GM12872 (cell line): ENCODE results near the gene FRMD8.

Experiments
- TF ChIP-seq, protein P1 (sequence below): IDR thresholded peaks from 3 replicates; pipeline ENCODE4 v1.5.1; 2011; ENCODE audit warnings: low read depth, mild to moderate bottlenecking, low read length, moderate library complexity; ENCODE audit not compliant: insufficient read depth

The FRMD8 gene

DNA sequence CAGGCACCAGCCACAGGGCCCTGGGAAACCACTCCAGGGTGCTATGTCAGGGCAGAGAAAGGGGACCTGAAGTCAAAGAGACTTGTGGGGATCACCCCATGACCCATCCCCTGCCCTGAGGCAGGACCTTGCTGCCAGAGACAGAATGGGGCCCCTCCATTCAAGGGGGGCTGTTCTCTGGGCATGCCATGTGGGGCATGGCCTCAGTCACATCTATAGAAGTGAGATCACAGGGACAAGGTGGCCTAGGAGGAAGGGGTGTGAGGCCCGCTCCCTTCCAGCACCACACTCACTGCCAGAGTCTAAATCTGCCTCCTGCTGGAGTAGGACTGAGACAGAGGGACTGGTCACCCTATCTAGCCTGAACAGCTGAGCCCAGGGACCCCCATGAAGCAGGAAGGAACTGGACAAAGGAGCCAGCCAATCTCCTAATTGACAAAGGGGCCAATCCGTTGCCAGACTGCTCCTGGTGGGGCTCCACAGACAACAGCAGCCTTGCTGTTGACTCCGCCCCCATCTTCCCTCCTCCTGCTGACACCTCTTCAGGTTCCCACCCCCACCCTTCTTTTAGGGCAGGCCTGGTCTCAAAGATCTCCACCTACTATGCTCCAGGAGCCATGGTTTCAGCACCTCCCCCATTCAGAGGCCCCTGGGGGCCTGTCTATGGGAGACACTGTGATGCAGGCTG, 62.1 kb downstream of the FRMD8 start:
- TF ChIP-seq, protein P1, sequence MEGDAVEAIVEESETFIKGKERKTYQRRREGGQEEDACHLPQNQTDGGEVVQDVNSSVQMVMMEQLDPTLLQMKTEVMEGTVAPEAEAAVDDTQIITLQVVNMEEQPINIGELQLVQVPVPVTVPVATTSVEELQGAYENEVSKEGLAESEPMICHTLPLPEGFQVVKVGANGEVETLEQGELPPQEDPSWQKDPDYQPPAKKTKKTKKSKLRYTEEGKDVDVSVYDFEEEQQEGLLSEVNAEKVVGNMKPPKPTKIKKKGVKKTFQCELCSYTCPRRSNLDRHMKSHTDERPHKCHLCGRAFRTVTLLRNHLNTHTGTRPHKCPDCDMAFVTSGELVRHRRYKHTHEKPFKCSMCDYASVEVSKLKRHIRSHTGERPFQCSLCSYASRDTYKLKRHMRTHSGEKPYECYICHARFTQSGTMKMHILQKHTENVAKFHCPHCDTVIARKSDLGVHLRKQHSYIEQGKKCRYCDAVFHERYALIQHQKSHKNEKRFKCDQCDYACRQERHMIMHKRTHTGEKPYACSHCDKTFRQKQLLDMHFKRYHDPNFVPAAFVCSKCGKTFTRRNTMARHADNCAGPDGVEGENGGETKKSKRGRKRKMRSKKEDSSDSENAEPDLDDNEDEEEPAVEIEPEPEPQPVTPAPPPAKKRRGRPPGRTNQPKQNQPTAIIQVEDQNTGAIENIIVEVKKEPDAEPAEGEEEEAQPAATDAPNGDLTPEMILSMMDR: no peak

DNA sequence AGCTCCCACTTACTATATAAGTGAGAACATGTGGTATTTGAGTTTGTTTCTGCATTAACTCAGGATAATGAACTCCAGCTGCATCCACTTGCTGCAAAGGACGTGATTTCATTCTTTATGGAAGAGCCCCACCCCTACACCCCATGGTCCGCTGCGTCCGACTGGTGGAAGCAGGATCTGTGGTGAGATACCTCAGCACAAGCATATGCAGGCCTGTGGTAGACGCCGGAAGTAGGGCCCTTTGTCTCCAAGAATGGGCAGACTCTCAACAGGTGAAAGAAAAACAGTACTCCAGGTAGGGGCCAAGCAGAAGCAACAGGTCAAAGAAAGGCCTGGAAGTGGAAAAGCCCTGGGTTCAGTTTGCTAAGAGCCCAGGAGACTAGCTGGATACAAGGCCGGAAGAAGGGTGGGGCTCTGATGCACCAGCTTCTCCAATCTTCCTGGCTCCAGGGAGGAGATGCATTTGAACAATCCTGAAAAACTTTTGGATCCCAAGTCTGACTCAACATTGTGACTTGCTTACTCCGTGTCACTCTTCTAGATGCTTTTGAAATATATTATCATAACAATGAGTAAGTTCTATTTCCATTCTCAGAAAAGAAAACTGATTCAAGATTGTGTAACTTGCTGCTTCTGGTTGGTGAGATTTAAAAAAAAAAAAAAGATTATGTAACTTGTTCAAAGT, 66.5 kb downstream of the FRMD8 start:
- TF ChIP-seq, protein P1: no peak

DNA sequence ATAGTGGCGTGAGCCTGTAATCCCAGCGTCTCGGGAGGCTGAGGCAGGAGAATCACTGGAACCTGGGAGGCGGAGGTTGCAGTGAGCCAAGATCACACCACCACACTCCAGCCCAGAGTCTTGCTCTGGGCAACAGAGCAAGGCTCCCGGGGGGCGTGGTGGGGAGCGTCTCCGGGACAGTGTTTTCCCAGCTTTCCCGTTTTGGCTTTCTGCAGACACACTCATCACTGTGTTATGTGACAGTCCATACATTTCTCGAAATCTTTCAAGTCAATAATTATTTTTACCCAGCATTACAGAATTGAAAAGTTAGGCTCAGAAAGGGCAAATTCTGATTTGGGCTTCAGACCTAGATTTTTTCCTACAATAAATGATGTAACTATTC, 67.9 kb downstream of the FRMD8 start:
- TF ChIP-seq, protein P1: no peak

DNA sequence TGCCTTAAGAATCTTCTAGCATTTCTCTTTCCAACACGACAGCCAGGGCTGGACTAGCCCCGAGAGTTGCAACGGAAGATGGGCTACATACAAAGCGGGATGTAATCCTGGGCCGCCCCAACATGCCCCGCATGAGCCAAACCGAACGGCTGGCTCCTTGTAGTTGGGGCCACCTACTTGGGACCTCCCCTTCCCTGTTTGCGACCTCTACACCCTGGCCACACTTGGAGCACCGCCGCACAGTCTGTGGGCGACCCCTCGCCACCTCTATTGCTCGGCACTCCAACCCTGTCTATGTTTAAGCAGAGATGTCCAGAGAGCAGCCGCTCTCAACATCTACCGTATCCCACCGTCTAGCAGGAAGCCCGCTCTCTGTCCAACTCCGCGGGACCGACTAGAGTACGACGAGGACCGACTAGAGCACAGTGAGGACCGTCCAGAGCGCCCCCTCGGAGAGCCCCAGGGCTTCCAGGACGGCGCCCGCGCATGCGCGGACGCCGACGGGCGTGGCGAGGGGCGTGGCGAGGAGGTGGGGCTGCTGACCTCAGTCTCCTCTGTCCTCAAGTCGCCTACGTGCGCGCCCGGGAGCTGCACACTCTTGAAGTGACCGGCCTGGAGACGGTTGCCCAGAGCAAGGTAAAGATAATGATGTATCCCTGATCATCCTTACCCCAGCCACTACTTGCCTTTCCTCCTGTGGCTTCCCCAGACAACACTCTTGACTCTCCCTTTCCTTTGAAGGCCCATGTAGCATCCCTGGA, 68.4 kb downstream of the FRMD8 start:
- TF ChIP-seq, protein P1: peak; percentile 35; the same call in 2 of the 3 replicates

DNA sequence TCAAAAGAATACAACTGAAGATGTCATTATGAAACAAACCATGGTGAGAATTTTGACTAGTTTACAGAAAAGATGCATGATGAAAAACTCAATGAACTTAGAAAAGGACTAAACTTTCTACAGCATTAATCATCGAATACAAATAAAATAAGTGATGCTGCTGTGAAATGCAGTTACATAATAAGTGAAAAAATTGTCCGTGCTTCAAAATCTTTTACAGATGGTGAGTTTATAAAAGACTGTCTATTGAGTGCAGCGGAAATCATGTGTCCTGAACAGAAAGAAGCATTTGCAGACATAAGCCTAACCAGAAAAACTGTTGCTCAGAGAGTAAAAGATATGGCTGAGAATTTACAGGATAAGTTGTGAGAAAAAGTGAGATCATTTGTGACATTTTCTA, 70.0 kb downstream of the FRMD8 start:
- TF ChIP-seq, protein P1: no peak

DNA sequence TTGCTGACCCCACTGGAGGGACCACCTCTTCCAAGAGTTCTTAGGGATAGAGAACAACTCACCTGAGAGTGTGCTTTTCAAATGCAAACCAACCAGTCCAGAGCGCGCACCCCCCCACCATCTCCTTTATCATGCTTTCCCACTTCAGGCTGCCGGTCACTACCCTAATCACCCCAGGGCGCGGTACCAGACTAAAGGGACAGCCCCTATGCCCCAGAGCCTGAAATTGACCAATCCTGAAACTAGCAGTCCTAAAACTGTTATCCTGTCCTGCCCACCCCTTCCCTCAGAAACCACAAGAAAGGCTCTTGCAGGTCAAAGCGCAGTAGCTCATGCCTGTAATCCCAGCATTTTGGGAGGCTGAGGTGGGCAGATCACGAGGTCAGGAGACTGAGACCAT, 73.1 kb downstream of the FRMD8 start:
- TF ChIP-seq, protein P1: no peak
